SK-N-SH (cell line): Measurements from ENCODE around the gene PXK.

Experiments used
- CTCF ChIP-seq: fragments of 200-600 bp; sonication (generic); IDR thresholded peaks from 2 replicates; pipeline ENCODE4 v1.6.1; 2017; ENCODE audit warnings: antibody characterized with exemption, mild to moderate bottlenecking, moderate library complexity
- ELF1 ChIP-seq: IDR thresholded peaks from 2 replicates; pipeline ENCODE4 v1.4.0; 2012
- IRF3 ChIP-seq: fragments of 150-350 bp; IDR thresholded peaks from 2 replicates; pipeline ENCODE4 v1.6.1; 2016; ENCODE audit warnings: mild to moderate bottlenecking, low read depth, low read length
- MAX ChIP-seq: IDR thresholded peaks from 2 replicates; pipeline ENCODE4 v1.4.0; 2012; ENCODE audit warnings: low read depth
- POLR2AphosphoS5 ChIP-seq: IDR thresholded peaks from 2 replicates; pipeline ENCODE4 v1.6.1; 2012; ENCODE audit warnings: low read depth, low read length
- RCOR1 ChIP-seq: fragments of 150-350 bp; IDR thresholded peaks from 2 replicates; pipeline ENCODE4 v1.6.1; 2017; ENCODE audit warnings: antibody characterized with exemption, low read length
- REST ChIP-seq: IDR thresholded peaks from 2 replicates; pipeline ENCODE4 v1.6.1; 2012; ENCODE audit warnings: mild to moderate bottlenecking, low read depth, low read length, moderate library complexity
- SIN3A ChIP-seq: IDR thresholded peaks from 2 replicates; pipeline ENCODE4 v1.6.1; 2012; ENCODE audit warnings: low read depth, mild to moderate bottlenecking, low read length, moderate library complexity, borderline replicate concordance
- TAF1 ChIP-seq: IDR thresholded peaks from 2 replicates; pipeline ENCODE4 v1.6.1; 2012; ENCODE audit warnings: low read depth, mild to moderate bottlenecking, low read length, moderate library complexity, borderline replicate concordance
- TCF12 ChIP-seq: IDR thresholded peaks from 2 replicates; pipeline ENCODE4 v1.4.0; 2012
- USF2 ChIP-seq: fragments of 150-350 bp; IDR thresholded peaks from 2 replicates; pipeline ENCODE4 v1.6.1; 2017; ENCODE audit warnings: antibody characterized with exemption, low read length, low read depth, borderline replicate concordance
- ZBTB33 ChIP-seq: IDR thresholded peaks from 2 replicates; pipeline ENCODE4 v1.4.0; 2012; ENCODE audit warnings: low read depth, borderline replicate concordance

- no peak for TF ChIP-seq CTCF
- TF ChIP-seq RCOR1: no peak
- TF ChIP-seq MAX: no peak
- no peak for TF ChIP-seq POLR2AphosphoS5
- TF ChIP-seq IRF3: no peak
- no peak for TF ChIP-seq SIN3A
- TF ChIP-seq TAF1: no peak
- no peak for TF ChIP-seq USF2
- TF ChIP-seq REST: no peak
- no peak for TF ChIP-seq ZBTB33
- no peak for TF ChIP-seq ELF1
- TF ChIP-seq TCF12: no peak
Observed at GRCh38 chr3:58322793-58323192, 9.9 kb upstream of the PXK start.
